AG09319 (cell line): ENCODE data around the gene SLC7A5.
"Not testable (repeated sequence)": the region's sequence is repeated elsewhere in the genome, so short reads cannot be mapped to it uniquely, and the experiment has no call there.

ENCODE experiments used
- DNase-seq: peaks from one replicate; pipeline ENCODE4 v3.0.0-alpha.2; 2010; ENCODE audit warnings: low read depth; ENCODE audit errors: extremely low read depth
- TF ChIP-seq, protein P1 (sequence below): IDR thresholded peaks from 2 replicates; pipeline ENCODE4 v1.5.1; 2011; ENCODE audit warnings: low read depth, mild to moderate bottlenecking, inconsistent platforms, low read length, moderate library complexity

The SLC7A5 gene

DNA sequence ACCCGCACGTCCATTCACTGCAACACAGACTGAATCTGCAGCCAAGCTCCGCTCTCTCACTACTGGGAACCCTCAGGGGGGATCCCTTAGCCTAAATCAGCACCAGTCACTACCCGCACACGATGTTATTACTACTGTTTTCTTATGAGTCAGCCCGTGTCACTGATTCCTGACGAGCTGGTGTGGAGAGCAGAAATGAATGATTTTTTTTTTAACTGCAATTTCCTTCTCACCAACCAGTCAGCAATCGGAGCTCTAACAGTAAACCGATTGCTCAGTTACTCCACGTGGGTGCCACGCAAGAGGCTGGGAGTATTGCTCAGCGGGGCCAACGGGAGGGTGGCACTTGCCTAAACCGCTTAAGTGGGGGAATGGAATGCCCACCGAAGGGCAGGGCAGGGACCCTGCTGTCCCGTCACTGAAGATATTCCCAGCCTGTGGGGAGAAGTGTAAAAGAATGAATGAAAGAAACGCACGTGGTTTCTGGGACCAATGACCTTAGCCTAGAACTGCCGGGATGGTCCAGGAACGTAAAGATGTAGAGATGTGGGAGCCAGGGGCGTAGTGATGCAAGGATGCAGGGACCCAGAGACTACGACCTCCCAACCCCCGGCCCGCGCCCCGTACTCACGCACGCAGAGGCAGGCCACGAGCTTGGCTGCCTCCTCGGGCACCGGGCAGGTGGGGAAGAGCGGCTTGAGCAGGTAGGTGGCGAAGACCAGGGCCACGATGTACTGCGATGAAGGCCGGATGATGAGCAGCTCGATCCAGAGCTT, 865 bp downstream of the SLC7A5 start:
- peak; percentile 35 for DNase-seq

DNA sequence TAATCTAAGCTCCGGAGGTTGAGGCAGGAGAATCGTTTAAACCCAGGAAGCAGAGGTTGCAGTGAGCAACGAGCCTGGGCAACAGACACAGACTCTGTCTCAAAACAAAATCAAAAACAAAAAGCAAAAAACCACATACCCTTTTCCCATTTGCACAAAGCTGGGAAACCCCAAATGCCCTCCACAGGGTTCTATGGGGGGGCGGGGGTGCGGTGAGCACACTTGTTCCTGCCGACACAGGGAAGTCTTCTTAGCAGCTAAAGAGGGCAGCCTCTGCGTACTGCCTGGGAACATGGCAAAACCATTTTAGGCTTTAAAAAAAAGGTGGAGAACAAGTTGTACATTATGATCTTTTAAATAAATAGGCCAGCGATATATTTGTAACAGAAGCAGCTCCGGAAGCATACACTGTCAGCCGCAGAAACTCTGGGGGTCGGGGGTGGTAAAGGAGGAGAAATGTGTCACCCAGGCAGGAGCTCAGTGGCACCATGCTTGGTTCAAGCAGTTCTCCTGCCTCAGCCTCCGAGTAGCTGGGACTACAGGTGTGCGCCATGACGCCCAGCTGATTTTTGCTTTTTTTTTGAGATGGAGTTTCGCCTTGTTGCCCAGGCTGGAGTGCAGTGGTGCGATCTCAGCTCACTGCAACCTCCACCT, 3.3 kb downstream of the SLC7A5 start:
- DNase-seq = not testable (repeated sequence)

DNA sequence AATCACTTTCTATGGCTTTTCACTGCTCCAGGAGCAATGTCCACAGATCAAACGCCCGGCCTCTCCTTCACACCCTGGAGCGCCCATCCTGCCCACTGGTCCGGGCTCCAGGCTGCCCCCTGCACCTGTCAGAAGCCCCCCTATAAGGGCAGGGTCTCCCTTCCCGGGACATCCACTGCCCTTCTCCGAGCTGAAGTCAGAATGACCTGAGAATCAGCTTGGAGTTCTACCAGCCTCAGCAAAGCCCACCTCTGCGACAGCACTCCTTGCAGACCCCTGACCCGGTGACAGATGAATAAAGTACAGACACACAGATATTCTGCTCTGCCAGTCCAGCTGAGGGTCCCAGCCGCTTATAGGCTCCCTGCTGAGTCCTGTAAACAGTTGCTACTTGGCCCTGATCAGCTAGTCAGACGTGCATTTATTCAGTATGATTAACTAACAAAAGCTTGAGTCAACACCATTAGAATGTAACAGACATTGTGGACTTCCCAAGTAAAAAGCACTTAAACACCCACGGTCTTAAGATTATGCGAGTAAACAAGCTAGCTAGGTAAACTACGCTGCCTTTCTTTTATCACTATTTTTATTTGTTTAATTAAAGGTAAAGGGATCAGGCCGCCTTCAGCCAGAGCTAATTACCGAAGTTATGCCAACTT, 4.8 kb downstream of the SLC7A5 start:
- TF ChIP-seq, protein P1, sequence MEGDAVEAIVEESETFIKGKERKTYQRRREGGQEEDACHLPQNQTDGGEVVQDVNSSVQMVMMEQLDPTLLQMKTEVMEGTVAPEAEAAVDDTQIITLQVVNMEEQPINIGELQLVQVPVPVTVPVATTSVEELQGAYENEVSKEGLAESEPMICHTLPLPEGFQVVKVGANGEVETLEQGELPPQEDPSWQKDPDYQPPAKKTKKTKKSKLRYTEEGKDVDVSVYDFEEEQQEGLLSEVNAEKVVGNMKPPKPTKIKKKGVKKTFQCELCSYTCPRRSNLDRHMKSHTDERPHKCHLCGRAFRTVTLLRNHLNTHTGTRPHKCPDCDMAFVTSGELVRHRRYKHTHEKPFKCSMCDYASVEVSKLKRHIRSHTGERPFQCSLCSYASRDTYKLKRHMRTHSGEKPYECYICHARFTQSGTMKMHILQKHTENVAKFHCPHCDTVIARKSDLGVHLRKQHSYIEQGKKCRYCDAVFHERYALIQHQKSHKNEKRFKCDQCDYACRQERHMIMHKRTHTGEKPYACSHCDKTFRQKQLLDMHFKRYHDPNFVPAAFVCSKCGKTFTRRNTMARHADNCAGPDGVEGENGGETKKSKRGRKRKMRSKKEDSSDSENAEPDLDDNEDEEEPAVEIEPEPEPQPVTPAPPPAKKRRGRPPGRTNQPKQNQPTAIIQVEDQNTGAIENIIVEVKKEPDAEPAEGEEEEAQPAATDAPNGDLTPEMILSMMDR = no peak
- no peak for DNase-seq

DNA sequence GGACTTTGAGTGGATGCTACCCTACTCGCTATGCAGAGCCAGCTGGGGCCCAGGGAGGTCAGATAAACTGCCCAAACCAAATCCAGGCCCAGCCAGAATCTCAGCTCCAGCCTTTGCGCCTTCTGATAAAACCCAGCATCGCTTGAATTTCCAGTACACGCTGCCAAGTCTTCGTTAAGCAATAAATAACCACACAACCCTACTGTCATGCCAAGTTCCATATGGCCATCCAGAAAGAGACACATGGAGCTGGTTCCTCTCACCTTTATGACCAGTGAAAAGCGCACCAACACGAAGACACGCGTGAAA, 6.0 kb downstream of the SLC7A5 start:
- not testable (repeated sequence) for DNase-seq

DNA sequence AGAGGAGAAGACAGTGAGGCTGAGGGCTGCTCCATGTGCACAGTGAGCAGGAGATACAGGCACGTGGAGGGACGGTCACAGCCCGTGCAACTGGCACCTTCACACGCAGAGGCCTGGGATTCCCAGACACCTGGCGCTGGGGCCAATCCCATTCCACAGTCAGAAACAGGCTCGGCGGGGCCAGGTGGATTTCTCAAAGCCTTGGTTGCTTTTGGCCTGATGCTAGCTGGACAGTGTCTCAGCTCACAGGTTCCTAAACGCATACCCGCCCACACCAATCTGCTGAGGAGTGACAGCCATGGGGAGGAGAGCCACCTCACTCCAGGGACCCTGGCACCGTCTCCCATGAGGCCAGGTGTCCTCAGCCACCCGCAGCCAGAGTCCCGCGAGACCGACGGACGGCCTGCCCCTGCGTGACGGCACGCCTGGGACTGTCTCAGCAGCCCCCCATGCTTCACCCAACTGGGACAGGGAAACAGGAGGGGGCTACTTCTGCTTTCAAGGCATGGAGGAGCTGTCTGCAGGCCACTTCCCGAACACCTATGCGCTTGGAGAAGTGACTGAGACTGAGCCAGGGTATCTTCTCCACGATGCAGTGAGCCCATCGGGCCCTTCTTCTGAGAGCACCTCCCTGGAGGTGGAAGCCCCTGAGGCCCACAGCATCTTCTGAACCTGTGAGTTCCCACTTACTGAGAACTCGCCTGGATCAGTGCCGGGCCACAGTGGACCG, 6.5 kb downstream of the SLC7A5 start:
- not testable (repeated sequence) for DNase-seq

DNA sequence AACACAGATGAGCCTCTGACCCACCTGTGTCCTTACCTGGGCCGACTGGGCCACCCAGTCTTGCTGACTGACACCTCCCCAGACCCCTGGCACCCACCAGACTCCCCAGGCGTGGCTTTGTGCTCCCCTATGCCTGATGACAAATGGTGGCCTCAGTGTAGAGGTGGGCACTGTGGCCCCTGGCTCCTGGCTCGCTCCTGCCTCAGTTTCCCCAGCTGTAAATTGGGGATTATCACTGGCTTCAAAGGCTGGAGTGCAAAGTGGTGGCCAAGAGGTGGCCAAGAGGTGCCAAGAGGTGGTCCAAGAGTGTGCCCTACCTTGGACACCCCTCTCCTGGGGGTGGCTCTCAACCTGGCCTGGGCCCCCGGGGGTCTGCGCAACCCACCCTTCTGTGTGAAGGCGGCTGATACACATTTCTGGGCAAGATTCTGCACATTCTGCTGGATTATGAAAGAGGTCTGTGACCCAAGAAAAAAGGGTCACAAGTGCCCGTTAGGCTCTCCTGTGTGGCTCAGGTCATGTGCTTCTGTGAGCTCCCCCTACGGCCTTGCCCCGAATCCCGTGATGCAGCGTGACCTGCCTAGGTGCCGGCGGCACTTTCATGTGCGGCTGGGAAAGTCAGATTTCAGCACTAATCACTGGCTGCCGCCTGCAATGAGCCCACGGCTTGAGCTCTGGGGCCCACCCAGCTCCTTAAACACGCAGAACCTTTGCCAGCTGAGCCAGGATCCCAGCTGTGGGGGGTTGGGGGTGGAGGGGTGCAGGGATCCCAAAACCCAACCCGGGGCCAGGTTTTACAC, 7.8 kb downstream of the SLC7A5 start:
- not testable (repeated sequence) for DNase-seq

DNA sequence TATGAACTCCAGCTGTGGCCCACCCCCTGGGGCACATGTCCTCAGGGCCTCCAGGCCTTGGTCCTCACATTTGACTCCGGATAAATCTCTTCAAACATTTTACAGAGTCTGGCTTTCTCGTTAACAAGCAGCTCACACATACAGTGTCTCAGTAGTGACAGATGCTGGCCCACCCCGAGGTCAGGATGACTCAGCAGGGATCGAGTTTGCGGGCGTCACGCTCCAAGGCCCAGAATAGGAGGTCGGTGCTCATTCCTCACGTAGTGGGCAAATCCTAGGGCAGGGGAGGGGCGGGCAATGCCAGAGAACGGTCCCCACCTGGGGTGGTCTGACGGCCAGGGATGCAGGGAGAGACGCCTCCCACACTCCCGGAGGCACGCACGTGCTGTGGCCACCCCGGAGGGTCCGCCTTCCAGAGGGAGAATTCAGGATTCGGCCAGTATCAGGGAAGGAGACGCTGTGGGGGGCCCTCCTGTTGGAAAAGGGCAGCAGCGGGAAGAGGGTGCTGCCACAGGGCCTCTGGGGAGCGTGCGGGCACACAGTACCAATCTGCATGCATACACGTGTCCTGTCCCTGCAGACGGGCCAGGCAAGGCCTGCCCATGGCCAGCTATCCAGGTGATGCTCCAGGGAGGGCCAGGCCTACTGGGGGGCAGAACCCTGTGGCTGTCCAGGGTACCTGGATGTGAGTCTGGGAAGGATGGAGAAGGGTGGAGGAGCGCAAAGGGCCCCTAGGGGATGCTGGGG, 8.6 kb downstream of the SLC7A5 start:
- DNase-seq = no peak
- TF ChIP-seq, protein P1 = no peak

DNA sequence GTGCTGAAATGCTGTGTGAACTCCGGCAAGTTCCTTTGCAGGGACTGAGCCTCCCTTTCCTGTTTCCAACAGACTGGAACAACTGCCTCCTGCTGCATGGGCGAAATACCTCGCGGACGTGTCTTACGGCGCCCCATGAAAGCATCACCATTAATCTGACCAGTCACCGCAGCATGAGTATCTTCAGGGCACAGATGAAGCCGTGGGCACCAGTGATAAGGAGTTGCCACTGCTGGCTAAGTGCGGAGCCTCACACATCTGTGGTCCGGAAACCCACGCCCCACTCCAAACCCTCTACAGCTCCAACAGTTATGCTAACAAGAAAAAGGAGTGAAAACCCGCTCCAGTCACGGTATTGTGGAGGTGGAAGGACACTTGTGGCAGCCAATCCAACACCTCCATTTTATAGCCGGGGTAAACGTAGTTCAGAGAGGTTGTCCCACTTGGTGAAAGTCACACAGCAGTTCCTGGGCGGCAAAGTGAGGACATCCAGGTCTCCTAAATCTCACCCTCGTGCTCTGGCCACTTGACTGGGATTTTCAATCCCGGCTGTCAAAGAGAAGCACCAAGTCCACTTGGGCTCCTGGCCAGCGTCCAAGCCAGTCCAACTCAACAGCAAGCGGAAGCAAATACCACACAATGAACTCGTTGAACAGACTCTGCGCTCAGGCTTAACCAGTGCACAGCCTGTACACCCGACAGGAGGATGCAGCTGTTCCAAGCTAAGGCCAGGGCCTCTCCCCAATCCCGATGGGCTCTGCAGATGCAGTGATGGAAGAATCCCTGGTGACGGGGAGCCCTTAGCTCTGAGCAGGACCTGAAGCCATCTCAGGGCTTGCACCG, 10.9 kb downstream of the SLC7A5 start:
- DNase-seq = not testable (repeated sequence)

DNA sequence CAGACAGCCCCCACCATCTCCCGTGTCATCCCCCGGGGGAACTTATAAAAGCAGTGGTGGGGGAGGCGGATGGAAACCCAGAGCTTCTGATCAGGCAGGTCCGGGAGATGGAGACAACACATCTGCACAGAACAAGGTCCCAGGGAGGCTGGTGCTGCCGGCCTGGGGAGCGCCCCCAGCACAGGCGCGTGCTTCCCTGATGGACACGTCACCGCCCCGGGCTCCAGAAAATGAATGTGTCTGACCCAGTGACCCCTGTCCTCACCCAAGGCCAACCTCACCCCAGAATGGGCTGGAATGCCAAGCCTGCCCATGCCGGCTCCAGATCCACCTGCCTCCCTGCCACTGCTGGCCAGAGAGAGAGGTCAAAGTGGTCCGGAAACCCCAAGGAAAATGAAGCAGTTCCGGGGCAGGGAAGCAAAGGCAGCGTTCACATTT, 12.5 kb downstream of the SLC7A5 start:
- TF ChIP-seq, protein P1 = no peak
- no peak for DNase-seq
